ENCODE data around the gene PLA2G7. TPM values are rescaled to one million over a fixed set of nuclear protein-coding genes. Genes with fewer than 3 reads are reported as not detected.
"Not testable (repeated sequence)": the region's sequence is repeated elsewhere in the genome, so short reads cannot be mapped to it uniquely, and the experiment has no call there.

The PLA2G7 gene
- total RNA-seq, 2 experiments from 2014 or later, result not detected

DNA sequence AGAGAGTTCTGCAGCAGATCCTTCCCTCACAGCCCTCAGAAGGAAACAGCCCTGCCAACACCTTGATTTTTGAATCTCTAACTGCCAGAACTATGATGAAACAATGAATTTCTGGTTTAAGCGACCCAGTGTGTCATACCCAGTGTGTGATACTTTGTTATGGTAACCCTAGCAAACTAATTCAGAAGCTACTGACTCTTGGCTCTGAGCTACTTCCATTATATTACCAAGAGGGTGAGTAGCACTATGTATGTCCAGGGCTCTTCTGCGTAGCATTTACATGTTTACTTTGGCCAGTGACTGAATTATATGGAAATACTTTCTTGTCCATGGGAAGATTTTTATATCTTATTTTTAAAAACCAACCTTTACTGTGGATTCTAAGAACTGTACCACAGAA lies 28.3 kb upstream of the PLA2G7 start:
- no peak overlapping the region for H3K27ac Mint-ChIP-seq
- H3K4me1 Mint-ChIP-seq (ENCODE audit: low read depth), result no peaks in the 10 kb centered on the region
- no peaks in the 10 kb centered on the region for H3K36me3 Mint-ChIP-seq (ENCODE audit: low read depth)
- peaks cover 18% of the 10 kb centered on the region for H3K27me3 Mint-ChIP-seq (ENCODE audit: low read depth)
- H3K9me3 Mint-ChIP-seq, result no peaks in the 10 kb centered on the region
- CTCF ChIA-PET, result no interaction called here
- intact Hi-C loops (cut with micrococcal nuclease), result no loop called here
- no peak for DNase-seq
- no peak overlapping the region for H3K4me3 Mint-ChIP-seq

DNA sequence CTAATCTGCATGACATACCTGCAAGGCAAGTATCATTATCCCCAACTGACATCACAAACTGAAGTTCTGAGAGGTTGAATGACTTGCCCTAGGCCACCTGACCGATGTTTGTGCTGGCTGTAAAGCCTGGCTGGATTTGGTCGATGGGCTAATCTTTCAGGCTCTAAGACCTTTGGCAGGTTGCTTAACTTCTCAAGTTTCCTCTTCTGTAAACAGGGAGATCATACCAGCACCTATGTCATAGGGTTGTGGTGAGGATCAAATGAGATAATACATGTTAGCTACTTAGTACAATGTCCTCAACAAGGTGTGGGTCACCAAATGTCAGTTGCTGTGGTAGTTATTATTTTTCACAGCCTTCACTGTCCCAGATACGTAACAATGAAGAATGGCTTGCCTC lies 25.8 kb upstream of the PLA2G7 start:
- Mint-ChIP-seq H3K4me3 (no peak overlapping the region), H3K27ac (no peak overlapping the region), H3K9me3 (no peaks in the 10 kb centered on the region), H3K4me1 (ENCODE audit: low read depth) (no peaks in the 10 kb centered on the region), H3K27me3 (ENCODE audit: low read depth) (peaks cover 15% of the 10 kb centered on the region), H3K36me3 (ENCODE audit: low read depth) (no peaks in the 10 kb centered on the region)
- intact Hi-C loops (cut with micrococcal nuclease), result no loop called here
- DNase-seq, result no peak
- CTCF ChIA-PET, result interaction anchor here (0.6 kb wide), 1 partner anchor 95 kb away, joined by 3 read pairs; no protein-coding TSS in a partner anchor

DNA sequence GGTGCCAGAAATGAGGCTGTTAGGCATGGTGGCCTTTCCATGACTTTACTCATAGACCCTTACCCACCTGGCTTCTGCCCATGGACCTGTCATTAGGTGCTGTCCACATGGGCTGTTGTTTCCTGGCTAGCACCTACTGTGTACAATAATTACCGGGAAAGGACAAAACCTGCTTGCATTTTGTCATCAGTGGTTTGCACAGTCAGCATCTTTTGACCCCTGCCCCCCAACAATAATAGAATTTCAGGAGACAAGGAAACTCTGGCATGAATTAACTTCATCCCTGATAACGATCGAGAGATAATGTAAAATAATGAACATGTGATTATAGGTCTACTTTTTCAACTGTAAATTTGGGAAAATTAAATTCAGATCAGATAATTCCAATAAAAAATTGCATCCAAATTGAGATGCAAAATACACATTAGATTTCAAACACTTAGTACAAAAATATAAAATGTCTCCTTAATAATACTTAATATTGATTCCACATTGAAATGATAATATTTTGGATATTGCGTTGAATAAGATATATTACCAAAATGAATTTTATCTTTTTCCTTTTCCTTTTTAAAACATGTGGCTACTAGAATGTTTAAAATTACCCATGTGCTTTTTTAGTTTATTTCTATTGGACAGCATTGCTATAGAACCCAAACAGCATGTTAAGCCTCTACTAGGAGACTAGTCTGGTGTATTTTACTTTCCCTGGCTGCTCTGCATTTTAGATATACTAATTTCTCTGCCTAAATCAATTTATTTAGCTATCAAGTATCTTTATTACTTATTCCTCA lies 24.0 kb upstream of the PLA2G7 start:
- no peaks in the 10 kb centered on the region for H3K36me3 Mint-ChIP-seq (ENCODE audit: low read depth)
- DNase-seq, result no peak
- intact Hi-C loops (cut with micrococcal nuclease), result no loop called here
- H3K9me3 Mint-ChIP-seq, result no peaks in the 10 kb centered on the region
- no peaks in the 10 kb centered on the region for H3K4me1 Mint-ChIP-seq (ENCODE audit: low read depth)
- peaks cover 10% of the 10 kb centered on the region for H3K27me3 Mint-ChIP-seq (ENCODE audit: low read depth)
- no peak overlapping the region for H3K27ac Mint-ChIP-seq
- H3K4me3 Mint-ChIP-seq, result no peak overlapping the region
- CTCF ChIA-PET, result no interaction called here

DNA sequence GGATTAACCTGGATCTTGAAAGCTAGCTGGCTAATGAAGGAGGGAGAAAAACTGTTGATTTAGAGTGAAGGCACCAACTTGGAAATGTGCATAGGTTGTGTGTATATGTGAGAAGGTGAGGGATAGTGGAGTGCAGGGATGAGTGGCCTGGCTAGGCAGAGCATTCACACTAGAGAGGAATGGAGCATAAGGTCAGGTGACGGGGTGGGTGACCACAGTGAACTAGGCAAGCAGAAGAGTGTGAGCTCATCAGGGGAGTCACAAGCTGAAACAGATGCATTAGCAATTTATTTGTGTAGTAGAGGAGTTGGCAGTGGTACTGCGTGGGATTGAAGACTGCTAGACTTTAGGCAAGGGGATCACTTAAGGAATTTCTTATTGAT lies 22.0 kb upstream of the PLA2G7 start:
- Mint-ChIP-seq H3K36me3 (ENCODE audit: low read depth) (no peaks in the 10 kb centered on the region), H3K9me3 (no peaks in the 10 kb centered on the region)
- intact Hi-C loops (cut with micrococcal nuclease), result no loop called here

DNA sequence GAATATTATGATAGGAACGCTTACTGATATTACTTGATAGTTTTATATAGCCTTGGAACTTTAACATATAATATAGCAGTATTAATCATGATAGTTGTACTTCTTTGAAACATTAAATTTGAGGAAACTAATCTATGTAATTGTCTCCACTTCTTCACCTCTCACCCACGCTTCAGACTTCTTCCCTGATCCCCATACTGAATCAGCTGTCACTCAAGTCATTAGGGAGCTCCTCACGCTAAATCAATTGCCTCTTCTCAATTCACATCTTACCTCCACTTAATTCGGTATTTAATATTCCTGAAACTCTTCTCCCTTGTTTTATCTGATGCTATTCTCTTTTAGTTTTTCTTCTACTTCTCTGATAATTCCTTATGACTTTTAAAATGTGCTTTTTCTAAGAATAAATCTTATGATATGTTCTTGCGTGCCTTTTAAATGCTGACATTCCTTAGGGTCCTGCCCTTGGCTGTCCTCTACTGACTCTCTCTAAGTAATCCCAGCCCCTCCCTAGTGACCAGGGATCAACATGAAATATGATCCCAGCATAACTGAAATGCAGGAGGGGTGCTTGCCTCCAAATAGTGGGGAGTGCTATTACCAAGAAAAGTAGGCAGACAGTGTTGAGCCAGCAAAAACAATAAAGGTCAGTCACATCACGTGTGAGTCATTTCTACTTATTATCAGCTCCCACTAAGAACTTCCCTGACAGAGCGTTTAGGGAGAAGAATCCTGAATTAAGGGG lies 21.5 kb upstream of the PLA2G7 start:
- H3K36me3 Mint-ChIP-seq (ENCODE audit: low read depth), result no peaks in the 10 kb centered on the region
- DNase-seq, result no peak
- intact Hi-C loops (cut with micrococcal nuclease), result no loop called here
- no peak overlapping the region for H3K27ac Mint-ChIP-seq
- CTCF ChIA-PET, result no interaction called here
- H3K9me3 Mint-ChIP-seq, result no peaks in the 10 kb centered on the region
- no peak overlapping the region for H3K4me3 Mint-ChIP-seq
- H3K4me1 Mint-ChIP-seq (ENCODE audit: low read depth), result no peaks in the 10 kb centered on the region
- H3K27me3 Mint-ChIP-seq (ENCODE audit: low read depth), result peaks cover 5% of the 10 kb centered on the region

More for the DNA sequence above, 22.0 kb upstream of the PLA2G7 start:
- Mint-ChIP-seq H3K4me3 (no peak overlapping the region), H3K27ac (no peak overlapping the region), H3K27me3 (ENCODE audit: low read depth) (peaks cover 5% of the 10 kb centered on the region), H3K4me1 (ENCODE audit: low read depth) (no peaks in the 10 kb centered on the region)
- DNase-seq, result no peak
- CTCF ChIA-PET, result no interaction called here

DNA sequence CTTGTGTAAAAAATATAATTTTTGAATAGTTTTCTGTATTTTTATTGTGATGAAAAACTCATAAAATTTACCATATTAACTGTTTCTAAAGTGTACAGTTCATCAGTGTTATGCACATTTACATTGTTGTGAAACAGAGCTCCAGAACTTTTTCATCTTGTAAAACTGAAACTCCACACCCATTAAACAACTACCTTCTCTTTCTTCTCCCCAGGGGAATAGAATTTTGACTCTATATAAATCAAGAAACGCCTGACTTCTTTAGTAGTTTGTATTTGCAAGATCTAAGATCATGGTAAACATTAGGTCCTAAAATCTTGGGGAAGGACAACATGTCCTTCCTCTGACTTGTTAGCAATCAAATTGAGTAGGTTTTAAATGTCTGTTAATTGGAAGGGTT lies 20.7 kb upstream of the PLA2G7 start:
- H3K27ac Mint-ChIP-seq, result no peak overlapping the region
- intact Hi-C loops (cut with micrococcal nuclease), result no loop called here
- DNase-seq, result no peak
- CTCF ChIA-PET, result no interaction called here
- no peaks in the 10 kb centered on the region for H3K4me1 Mint-ChIP-seq (ENCODE audit: low read depth)
- no peak overlapping the region for H3K4me3 Mint-ChIP-seq
- H3K9me3 Mint-ChIP-seq, result no peaks in the 10 kb centered on the region
- H3K36me3 Mint-ChIP-seq (ENCODE audit: low read depth), result no peaks in the 10 kb centered on the region
- peaks cover 2% of the 10 kb centered on the region for H3K27me3 Mint-ChIP-seq (ENCODE audit: low read depth)

DNA sequence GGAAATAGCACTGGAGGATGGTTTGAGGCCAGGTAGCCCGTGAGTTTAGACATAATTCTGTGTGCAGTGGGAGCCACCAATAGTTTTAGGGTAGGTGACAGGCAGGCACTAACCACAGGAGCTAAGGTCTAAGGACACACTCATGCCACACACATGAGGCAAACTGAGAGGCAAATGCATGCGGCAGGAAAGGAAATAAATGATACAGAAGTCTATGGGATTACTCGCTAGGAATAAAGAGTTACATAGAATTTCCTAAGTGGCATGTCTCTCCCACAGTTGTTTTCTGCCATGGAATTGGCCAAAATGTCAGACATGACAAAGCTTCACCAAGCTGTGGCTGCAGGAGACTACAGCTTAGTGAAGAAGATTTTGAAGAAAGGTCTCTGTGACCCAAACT lies 16.5 kb upstream of the PLA2G7 start:
- H3K9me3 Mint-ChIP-seq, result no peaks in the 10 kb centered on the region
- H3K36me3 Mint-ChIP-seq (ENCODE audit: low read depth), result no peaks in the 10 kb centered on the region
- no peak for DNase-seq
- no peak overlapping the region for H3K27ac Mint-ChIP-seq
- no peaks in the 10 kb centered on the region for H3K4me1 Mint-ChIP-seq (ENCODE audit: low read depth)
- intact Hi-C loops (cut with micrococcal nuclease), result no loop called here
- CTCF ChIA-PET, result interaction anchor here (0.7 kb wide), 1 partner anchor 56 kb away, joined by 3 read pairs; no protein-coding TSS in a partner anchor
- peaks cover 6% of the 10 kb centered on the region for H3K27me3 Mint-ChIP-seq (ENCODE audit: low read depth)
- no peak overlapping the region for H3K4me3 Mint-ChIP-seq

DNA sequence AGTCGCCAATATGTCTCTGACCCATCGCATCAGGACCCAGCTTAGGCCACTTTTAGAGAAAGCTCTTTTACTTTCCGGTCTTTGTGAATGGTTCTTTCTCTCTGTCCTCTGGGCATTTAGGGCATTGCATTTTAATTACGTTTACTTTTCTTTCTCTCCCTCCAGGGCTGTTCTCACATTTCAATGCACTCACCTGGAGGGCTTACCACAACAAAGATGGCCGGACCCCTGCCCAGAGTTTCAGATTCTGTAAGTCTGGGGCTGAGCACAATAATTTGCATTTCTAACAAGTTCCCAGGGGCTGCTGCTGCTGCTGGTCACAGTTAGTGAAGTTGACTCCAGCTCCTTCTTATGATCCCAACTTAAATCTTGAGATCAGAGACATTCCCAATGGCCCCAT lies 14.6 kb upstream of the PLA2G7 start:
- Mint-ChIP-seq H3K36me3 (ENCODE audit: low read depth) (no peaks in the 10 kb centered on the region), H3K27me3 (ENCODE audit: low read depth) (peaks cover 15% of the 10 kb centered on the region), H3K27ac (no peak overlapping the region), H3K9me3 (no peaks in the 10 kb centered on the region), H3K4me3 (no peak overlapping the region), H3K4me1 (ENCODE audit: low read depth) (no peaks in the 10 kb centered on the region)
- CTCF ChIA-PET, result no interaction called here
- intact Hi-C loops (cut with micrococcal nuclease), result no loop called here
- no peak for DNase-seq

DNA sequence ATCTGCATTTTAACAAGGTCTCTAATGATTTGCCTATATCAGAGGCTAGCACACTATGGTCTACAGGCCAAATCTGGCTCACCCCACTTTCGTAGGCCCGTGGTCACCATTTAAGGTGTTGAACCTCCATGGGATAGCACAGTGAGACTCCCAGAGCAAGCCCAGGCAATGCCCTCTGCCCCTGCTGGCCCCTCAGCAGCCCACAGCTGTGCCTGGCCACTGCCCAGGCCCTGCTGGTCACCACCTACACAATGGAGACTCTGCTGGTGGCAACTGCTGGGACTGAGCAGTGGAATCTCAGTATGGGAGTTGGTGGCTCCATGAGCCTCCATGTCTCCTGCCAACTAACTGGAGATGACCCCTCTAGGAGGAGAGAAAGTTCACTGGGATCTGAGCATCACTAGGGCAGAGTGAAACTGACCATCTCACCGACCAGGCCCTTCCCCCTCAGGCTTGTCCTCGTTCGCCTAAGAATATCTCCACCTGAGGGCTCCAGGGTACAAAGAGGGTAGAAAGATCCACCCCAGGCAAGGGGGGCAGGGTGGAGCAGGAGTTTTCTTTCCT lies 13.8 kb upstream of the PLA2G7 start:
- H3K27me3 Mint-ChIP-seq (ENCODE audit: low read depth), result peaks cover 15% of the 10 kb centered on the region
- H3K9me3 Mint-ChIP-seq, result no peaks in the 10 kb centered on the region
- H3K36me3 Mint-ChIP-seq (ENCODE audit: low read depth), result no peaks in the 10 kb centered on the region
- no peak overlapping the region for H3K27ac Mint-ChIP-seq
- H3K4me3 Mint-ChIP-seq, result no peak overlapping the region
- CTCF ChIA-PET, result no interaction called here
- intact Hi-C loops (cut with micrococcal nuclease), result no loop called here
- no peak for DNase-seq
- no peaks in the 10 kb centered on the region for H3K4me1 Mint-ChIP-seq (ENCODE audit: low read depth)

DNA sequence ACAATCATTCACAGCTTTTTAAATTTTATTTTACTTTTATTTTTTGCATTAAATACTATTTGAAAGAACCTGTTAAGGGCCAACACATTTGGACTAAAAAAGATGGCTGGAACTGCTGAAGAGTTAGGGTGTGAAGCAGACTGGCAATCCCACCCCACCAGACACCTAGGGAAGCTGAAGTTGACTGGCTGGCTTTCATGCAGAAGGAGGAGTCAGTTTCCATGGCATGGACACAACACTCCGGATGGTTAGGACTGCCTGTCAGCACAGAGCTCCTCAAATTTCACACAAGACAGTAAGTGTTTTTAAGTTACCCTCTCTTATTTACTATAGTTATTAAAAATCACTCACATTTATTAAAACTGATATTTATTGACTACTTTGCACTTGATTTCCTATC lies 11.5 kb upstream of the PLA2G7 start, which contains the start of gene ANKRD66:
Gene ANKRD66 (plus strand): TSS at position 238 of the 400 bp plus-strand sequence. CDS start 5,016 bp downstream, outside the sequence.
- intact Hi-C loops (cut with micrococcal nuclease), result no loop called here
- no peak for DNase-seq
- Mint-ChIP-seq H3K4me3 (no peak within 1 kb of the TSS), H3K4me1 (ENCODE audit: low read depth) (no peaks in the 10 kb centered on the region), H3K27ac (no peak within 1 kb of the TSS), H3K27me3 (ENCODE audit: low read depth) (peaks cover 13% of the 10 kb centered on the region), H3K36me3 (ENCODE audit: low read depth) (no peaks in the 10 kb centered on the region), H3K9me3 (no peaks in the 10 kb centered on the region)
- CTCF ChIA-PET, result no interaction called here

DNA sequence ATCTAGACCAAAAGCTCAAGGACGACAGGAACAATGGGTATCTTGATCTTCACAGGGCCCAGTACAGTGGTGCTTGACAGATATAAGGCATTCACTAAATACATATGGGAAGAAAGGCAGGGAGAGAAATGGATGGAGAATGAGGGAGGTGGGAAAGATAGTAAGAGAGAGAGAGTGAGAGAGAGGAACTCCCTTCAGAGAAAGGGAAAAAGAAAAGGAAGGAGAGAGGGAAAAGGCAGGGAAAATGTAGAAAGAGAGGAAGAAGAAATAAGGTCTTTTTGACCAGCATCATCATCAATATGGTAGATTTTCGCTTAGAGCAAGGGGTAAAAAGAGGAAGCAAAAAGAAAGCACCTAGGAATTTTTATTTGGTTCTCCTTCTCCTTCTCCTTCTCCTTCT lies 10.8 kb upstream of the PLA2G7 start:
- no peaks in the 10 kb centered on the region for H3K9me3 Mint-ChIP-seq
- no peak for DNase-seq
- no peaks in the 10 kb centered on the region for H3K36me3 Mint-ChIP-seq (ENCODE audit: low read depth)
- intact Hi-C loops (cut with micrococcal nuclease), result no loop called here
- no peak overlapping the region for H3K27ac Mint-ChIP-seq
- H3K4me1 Mint-ChIP-seq (ENCODE audit: low read depth), result no peaks in the 10 kb centered on the region
- H3K27me3 Mint-ChIP-seq (ENCODE audit: low read depth), result peaks cover 16% of the 10 kb centered on the region
- CTCF ChIA-PET, result no interaction called here
- no peak overlapping the region for H3K4me3 Mint-ChIP-seq

DNA sequence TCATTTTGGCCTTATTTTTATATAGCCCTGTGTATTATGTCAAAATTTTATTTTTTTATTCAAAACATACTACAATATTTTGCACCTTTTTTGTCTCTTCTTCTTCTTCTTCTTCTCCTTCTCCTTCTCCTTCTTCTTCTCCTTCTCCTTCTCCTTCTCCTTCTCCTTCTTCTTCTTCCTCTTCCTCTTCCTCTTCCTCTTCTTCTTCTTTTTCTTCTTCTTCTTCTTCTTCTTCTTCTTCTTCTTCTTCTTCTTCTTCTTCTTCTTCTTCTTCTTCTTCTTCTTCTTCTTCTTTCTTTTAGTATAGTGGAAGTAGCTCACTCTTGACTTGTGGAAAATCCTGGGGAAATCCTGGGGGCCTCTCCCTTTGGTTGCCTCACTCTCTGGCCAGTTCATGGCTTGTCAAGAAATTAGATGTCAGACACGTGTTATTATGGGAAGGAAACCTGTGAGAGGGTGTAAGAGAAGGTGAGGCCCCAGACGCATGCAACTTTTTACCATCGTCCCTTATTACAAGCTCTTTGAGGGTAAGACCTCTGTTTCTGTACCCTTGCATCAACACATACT lies 9.1 kb upstream of the PLA2G7 start:
- intact Hi-C loops (cut with micrococcal nuclease); CTCF ChIA-PET; H3K4me3 Mint-ChIP-seq; DNase-seq; H3K36me3 Mint-ChIP-seq (ENCODE audit: low read depth); H3K27ac Mint-ChIP-seq; H3K4me1 Mint-ChIP-seq (ENCODE audit: low read depth); H3K9me3 Mint-ChIP-seq: not testable (repeated sequence)
- H3K27me3 Mint-ChIP-seq (ENCODE audit: low read depth), result peaks cover 16% of the 10 kb centered on the region
